GM15510 (cell line): ENCODE measurements around the gene TNRC18.

ENCODE experiments used
- POLR2A ChIP-seq: IDR thresholded peaks from 3 replicates; pipeline ENCODE4 v1.6.1; 2011; ENCODE audit warnings: borderline replicate concordance; ENCODE audit not compliant: insufficient read length; ENCODE audit errors: extremely low read depth

TNRC18 gene

GRCh38 chr7:5294169-5294987 is 129.3 kb downstream of the TNRC18 start:
- no peak for TF ChIP-seq POLR2A

GRCh38 chr7:5291301-5291700 is 132.3 kb downstream of the TNRC18 start:
- no peak for TF ChIP-seq POLR2A

- no peak for TF ChIP-seq POLR2A
Observed at GRCh38 chr7:5289355-5289754, 134.3 kb downstream of the TNRC18 start.

GRCh38 chr7:5287802-5288201 is 135.8 kb downstream of the TNRC18 start:
- TF ChIP-seq POLR2A, result no peak

GRCh38 chr7:5286933-5287332 is 136.7 kb downstream of the TNRC18 start:
- TF ChIP-seq POLR2A, result no peak

- no peak for TF ChIP-seq POLR2A
Observed at GRCh38 chr7:5284304-5285281, 139.0 kb downstream of the TNRC18 start.

DNA sequence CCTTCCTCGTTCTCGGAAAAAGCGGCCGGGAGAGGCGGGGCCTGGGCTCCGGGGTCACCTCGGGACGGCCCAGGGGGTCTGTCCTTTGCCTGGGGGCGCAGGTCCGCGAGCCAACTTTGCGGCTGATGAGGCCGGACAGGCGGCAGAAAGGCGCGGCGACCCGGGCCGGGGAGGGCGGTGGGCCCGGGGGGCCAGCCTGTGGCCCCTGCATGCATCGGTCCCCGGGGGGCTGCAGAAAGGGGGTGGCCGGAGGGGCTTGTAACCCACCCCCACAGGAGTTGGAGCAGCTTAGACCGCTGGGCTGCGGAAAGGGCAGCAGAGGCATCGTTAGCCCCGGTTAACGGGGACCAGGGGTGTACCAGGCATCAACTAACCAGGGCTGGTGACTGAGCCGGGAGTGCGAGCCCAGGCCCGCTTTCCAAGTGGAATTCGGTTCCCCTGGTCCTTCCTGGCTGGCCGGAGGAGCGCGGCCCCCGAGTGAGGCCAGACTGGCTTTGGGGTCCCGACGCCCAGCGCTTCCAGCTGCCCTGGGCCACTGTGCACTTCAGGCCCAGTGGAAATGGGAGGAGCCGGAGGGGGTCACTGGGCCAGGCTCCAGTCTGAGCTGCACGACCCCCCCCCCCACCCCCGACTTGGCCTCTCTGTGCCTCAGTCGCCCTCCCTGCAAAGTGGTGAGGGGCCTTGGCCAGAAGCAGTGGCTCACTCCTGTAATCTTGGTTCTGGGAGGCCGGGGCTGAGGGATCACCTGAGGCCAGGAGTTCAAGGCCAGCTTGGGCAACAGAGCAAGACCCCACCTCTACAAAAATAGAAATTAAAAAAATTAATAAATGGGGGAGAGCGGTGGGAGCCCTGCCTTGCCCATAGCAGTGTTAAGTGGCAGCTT is 140.0 kb downstream of the TNRC18 start:
- TF ChIP-seq POLR2A, result no peak

DNA sequence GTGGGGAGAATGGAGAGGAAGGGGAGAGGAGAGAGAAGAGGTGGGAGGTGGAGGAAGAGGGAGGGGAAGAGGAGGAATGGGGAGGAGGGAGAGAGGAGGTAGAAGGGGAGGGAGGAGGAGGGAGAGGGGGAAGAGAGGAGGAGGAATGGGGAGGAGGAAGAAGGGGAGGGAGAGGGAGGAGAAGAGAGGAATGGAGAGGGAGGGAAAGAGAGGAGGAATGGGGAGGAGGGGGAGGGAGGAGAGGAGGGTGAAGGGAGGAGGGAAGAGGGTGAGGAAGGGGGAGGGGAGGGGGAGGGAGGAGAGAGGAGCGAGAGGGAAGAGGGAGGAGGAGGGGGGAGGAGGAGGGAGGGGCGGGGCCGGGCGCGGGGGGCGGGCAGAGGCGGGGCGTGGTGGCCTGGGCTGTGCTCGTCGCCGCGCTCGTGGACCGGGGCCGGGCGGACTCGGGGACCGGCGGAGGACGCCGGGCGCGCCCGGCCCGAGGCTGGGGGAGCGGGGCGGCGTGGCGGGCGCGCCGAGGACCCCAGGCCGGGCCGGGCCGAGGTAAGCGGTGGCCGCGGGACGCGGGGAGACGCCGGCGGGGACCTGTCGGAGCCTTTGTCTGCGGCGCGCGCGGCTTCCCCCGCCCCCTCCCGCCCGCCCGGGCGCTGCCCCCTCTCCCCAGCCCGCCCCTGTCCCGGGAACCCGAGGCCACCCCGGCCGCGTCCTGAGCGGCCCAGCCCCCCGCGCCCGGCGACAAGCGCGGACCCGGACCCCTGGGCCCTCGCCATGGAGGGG is 140.9 kb downstream of the TNRC18 start, which contains the start of gene SLC29A4:
SLC29A4 (plus strand) TSS at position 401 of the 774 bp plus-strand sequence. CDS start 4,874 bp downstream, outside the sequence.
- TF ChIP-seq POLR2A, result no peak

GRCh38 chr7:5279734-5280133 is 143.9 kb downstream of the TNRC18 start:
- TF ChIP-seq POLR2A, result no peak

GRCh38 chr7:5278766-5279165 is 144.9 kb downstream of the TNRC18 start:
- TF ChIP-seq POLR2A, result no peak

DNA sequence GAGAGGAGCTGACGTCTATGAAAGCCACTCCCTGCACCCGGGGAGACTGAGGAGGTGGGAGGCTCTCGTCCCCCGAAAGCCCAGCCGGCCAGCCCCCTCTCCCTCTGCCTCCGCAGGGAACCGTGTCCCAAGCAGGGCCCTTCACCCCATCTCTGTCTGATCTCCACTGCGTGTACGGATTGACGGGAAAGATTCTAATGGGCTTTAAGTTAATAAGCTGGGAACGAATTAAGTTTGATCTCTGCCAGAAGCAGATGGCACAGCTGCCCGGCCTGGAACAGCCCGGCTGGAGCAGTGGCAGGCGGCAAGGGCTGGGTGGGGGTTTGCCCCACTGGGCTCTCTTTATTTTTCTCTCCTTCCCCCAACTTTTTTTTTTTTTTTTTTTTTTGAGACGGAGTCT is 147.0 kb downstream of the TNRC18 start:
- no peak for TF ChIP-seq POLR2A

- no peak for TF ChIP-seq POLR2A
Observed at GRCh38 chr7:5274441-5274840, 149.2 kb downstream of the TNRC18 start.

- TF ChIP-seq POLR2A, result no peak
Observed at GRCh38 chr7:5270788-5271187, 152.8 kb downstream of the TNRC18 start.
